ENCODE results near the gene PRELID2. TPM values are rescaled to one million over a fixed set of nuclear protein-coding genes. Genes with fewer than 3 reads are reported as not detected.

PRELID2 gene
- total and polyA plus RNA-seq, 2 experiments from 2014 or later = 15.6 to 24.7 TPM

- Histone ChIP-seq H3K4me3 (no peak overlapping the region), H3K9me3 (ENCODE audit: low read depth) (no peaks in the 10 kb centered on the region), H3K9me2 (replicated peaks; ENCODE audit: insufficient read depth) (no peaks in the 10 kb centered on the region), H3K79me2 (no peaks in the 10 kb centered on the region), H3K36me3 (replicated peaks; ENCODE audit: insufficient read depth, low read depth) (no peaks in the 10 kb centered on the region), H2AFZ (no peak overlapping the region), H4K20me1 (ENCODE audit: insufficient read depth, poor library complexity, severe bottlenecking) (no peaks in the 10 kb centered on the region), H3K4me1 (ENCODE audit: insufficient read depth) (peaks cover 27% of the 10 kb centered on the region), H3K27ac (peak overlapping the region; percentile 29), H3K4me2 (no peak overlapping the region), H3K27me3 (no peaks in the 10 kb centered on the region)
- TF ChIP-seq EZH2phosphoT487 (IDR thresholded peaks at IDR 0.05; ENCODE audit: low read depth, severe bottlenecking, unreplicated experiment) = no peak
- TF ChIP-seq CTCF (IDR thresholded peaks at IDR 0.05; ENCODE audit: poor library complexity) = peak; percentile 12
- 80% methylated on average over 3 of the region's 3 CpGs for WGBS (ENCODE audit: low lambda C conversion rate, missing lambda C conversion rate)
- DNase-seq (ENCODE audit: low spot score) = no peak
Measured at GRCh38 chr5:145859897-145860296, 24.8 kb upstream of the PRELID2 start.

- no peaks in the 10 kb centered on the region for H3K9me2 ChIP-seq (replicated peaks; ENCODE audit: insufficient read depth)
- H3K36me3 ChIP-seq (replicated peaks; ENCODE audit: insufficient read depth, low read depth) = no peaks in the 10 kb centered on the region
- no peak for DNase-seq (ENCODE audit: low spot score)
- no peaks in the 10 kb centered on the region for H3K27me3 ChIP-seq
- no peaks in the 10 kb centered on the region for H4K20me1 ChIP-seq (ENCODE audit: insufficient read depth, poor library complexity, severe bottlenecking)
- H2AFZ ChIP-seq = no peak overlapping the region
- 82% methylated on average over 6 of the region's 6 CpGs for WGBS (ENCODE audit: low lambda C conversion rate, missing lambda C conversion rate)
- no peaks in the 10 kb centered on the region for H3K79me2 ChIP-seq
- peak overlapping the region; percentile 29 for H3K27ac ChIP-seq
- peaks cover 27% of the 10 kb centered on the region for H3K4me1 ChIP-seq (ENCODE audit: insufficient read depth)
- H3K9me3 ChIP-seq (ENCODE audit: low read depth) = no peaks in the 10 kb centered on the region
- H3K4me3 ChIP-seq = no peak overlapping the region
- no peak overlapping the region for H3K4me2 ChIP-seq
- TF ChIP-seq EZH2phosphoT487 (IDR thresholded peaks at IDR 0.05; ENCODE audit: low read depth, severe bottlenecking, unreplicated experiment) (no peak), EZH2 (IDR thresholded peaks at IDR 0.05; ENCODE audit: borderline replicate concordance) (no peak), CTCF (IDR thresholded peaks at IDR 0.05; ENCODE audit: poor library complexity) (no peak)
Measured at GRCh38 chr5:145859453-145859852, 24.3 kb upstream of the PRELID2 start.

GRCh38 chr5:145858959-145859358 lies 23.8 kb upstream of the PRELID2 start:
- H3K4me2 ChIP-seq = no peak overlapping the region
- TF ChIP-seq EZH2phosphoT487 (IDR thresholded peaks at IDR 0.05; ENCODE audit: low read depth, severe bottlenecking, unreplicated experiment) (no peak), CTCF (IDR thresholded peaks at IDR 0.05; ENCODE audit: poor library complexity) (no peak), EZH2 (IDR thresholded peaks at IDR 0.05; ENCODE audit: borderline replicate concordance) (no peak)
- H3K27me3 ChIP-seq = no peaks in the 10 kb centered on the region
- WGBS (ENCODE audit: low lambda C conversion rate, missing lambda C conversion rate) = 76% methylated on average over 4 of the region's 4 CpGs
- H3K27ac ChIP-seq = peak overlapping the region; percentile 29
- H3K4me3 ChIP-seq = no peak overlapping the region
- peaks cover 29% of the 10 kb centered on the region for H3K4me1 ChIP-seq (ENCODE audit: insufficient read depth)
- H4K20me1 ChIP-seq (ENCODE audit: insufficient read depth, poor library complexity, severe bottlenecking) = no peaks in the 10 kb centered on the region
- H3K36me3 ChIP-seq (replicated peaks; ENCODE audit: insufficient read depth, low read depth) = no peaks in the 10 kb centered on the region
- H3K79me2 ChIP-seq = no peaks in the 10 kb centered on the region
- no peaks in the 10 kb centered on the region for H3K9me2 ChIP-seq (replicated peaks; ENCODE audit: insufficient read depth)
- DNase-seq (ENCODE audit: low spot score) = no peak
- H2AFZ ChIP-seq = no peak overlapping the region
- H3K9me3 ChIP-seq (ENCODE audit: low read depth) = no peaks in the 10 kb centered on the region

Measured in hepatocyte (in vitro differentiated cells).